ENCODE data around the gene HECW1.

DNA sequence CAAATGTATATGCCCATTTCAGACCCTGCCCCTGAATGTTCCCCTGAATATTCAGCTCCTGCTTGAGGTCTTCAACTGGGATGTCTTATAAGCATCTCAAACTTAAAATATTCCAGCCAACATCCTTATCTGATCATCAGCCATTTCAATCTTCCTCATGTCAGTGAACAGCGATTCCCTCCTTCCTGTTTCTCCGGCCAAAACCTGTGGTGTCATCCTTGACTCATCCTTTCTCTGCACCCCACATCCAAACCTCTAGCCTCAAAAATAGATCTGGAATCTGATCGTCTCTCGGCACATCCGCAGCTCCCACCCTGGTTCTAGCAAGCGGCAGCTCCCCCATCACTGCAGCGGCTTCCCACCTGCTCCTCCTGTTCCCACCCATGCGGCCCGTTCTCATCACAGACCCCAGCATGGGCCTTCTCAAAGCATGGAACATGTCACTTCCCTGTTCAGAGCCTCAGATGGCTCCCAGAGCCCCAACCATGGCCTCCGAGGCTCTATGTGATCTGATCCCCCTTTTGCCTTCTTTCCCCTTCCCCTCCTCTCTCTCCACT is 165.7 kb downstream of the HECW1 start:
- TF ChIP-seq CTCF (IDR thresholded peaks at IDR 0.05) (no peak), POLR2A (IDR thresholded peaks at IDR 0.05) (no peak)
